Pancreas (tissue), 10 donors: ENCODE results near the gene NOB1. TPM values are rescaled to one million over a fixed set of nuclear protein-coding genes. Genes with fewer than 3 reads are reported as not detected.
A peak's percentile ranks its signal among the peaks of the same experiment; 100 is the strongest.
"Not testable (repeated sequence)": the region's sequence is repeated elsewhere in the genome, so short reads cannot be mapped to it uniquely, and the experiment has no call there.

Source experiments
- ATAC-seq, 4 donors: fragments of 200-7000 bp; cut with Tn5 transposase; one replicate each; pipeline versions ENCODE4 v1.8.0 to v1.9.1; 2020; ENCODE audit warnings: mild to moderate bottlenecking in 4 of 4, moderate library complexity in 4 of 4
- DNase-seq, 6 donors: peaks; one replicate each; pipeline ENCODE4 v3.0.0-alpha.2; 2020
- FAIRE-seq: peaks from 2 replicates; lab custom pipeline; 2012; peaks lifted over from hg19 to GRCh38; lab: Jason Lieb, UNC
- H3K27ac ChIP-seq, 4 donors: fragments of 200-600 bp; sonication (generic); 1 replicate in 3 of 4; 2 replicates in 1 of 4; pipeline versions ENCODE4 v1.5.0 to v1.8.0; 2020
- H3K27me3 ChIP-seq, 4 donors: fragments of 200-600 bp; one replicate each; pipeline ENCODE4 v1.8.0; 2021
- H3K36me3 ChIP-seq, 3 donors: fragments of 200-600 bp; sonication (generic) in 1 of 3; one replicate each; pipeline versions ENCODE4 v1.5.0 to v1.8.0; 2020 to 2021
- H3K4me1 ChIP-seq, 3 donors: fragments of 200-600 bp; one replicate each; pipeline ENCODE4 v1.8.0; 2021
- H3K4me3 ChIP-seq, 4 donors: fragments of 200-600 bp; sonication (generic) in 2 of 4; one replicate each; pipeline versions ENCODE4 v1.5.0 to v1.8.0; 2020 to 2021
- H3K9me3 ChIP-seq, 4 donors: fragments of 200-600 bp; one replicate each; pipeline ENCODE4 v1.8.0; 2021
- WGBS, 2 donors: extraction: QIAGEN DNeasy Blood & Tissue Kit; methylation state at CpG; one replicate each; pipeline ENCODE4 v1.1.7; 2013; 5-methylcytosine and 5-hydroxymethylcytosine counted together
- intact Hi-C, 3 donors: fragments of 100-400 bp; cut with DNase I; formaldehyde crosslinking; loops; one replicate each; pipeline versions ENCODE4 v1.11.1 to v1.14.2; 2022
- polyA plus RNA-seq, 2 donors: library from polyadenylated mRNA; stranded (reverse); fragments of 200-250 nt; gene quantifications; one replicate each; pipeline ENCODE4 v1.2.3, GENCODE V29; 2013
- total RNA-seq, 6 donors: library from RNA; stranded (reverse); fragmentation: NEBNext Ultra II Directional in 4 of 6; extraction: Animal tissue kit (Norgen Biotek cat#: 25700) in 4 of 6; gene quantifications; one replicate each; pipeline versions ENCODE4 v1.2.1 to v1.2.4, GENCODE V29; 2021 to 2023
- TF ChIP-seq, protein P1 (sequence below), 4 donors: fragments of 200-600 bp; sonication (generic) in 3 of 4; IDR thresholded peaks; one replicate each; pipeline versions ENCODE4 v1.5.0 to v1.8.0; 2021; ENCODE audit warnings: antibody characterized with exemption in 4 of 4
- donor health status: healthy with polysubstance abuse.
- donor health status: DM: no; HTN: no; CAD: no; lungs with moderate emphysema.
- donor health status: DM: no; HTN: no; CAD: no.
- donor health status: control.
- donor health status: control.
- donor health status: Bipolar disorder and iron deficiency.
- donor health status: DM: yes; HTN: yes; CAD: no.
- donor health status: DM: no; HTN: no; CAD: no.
- donor health status: DM: no; HTN: no; CAD: no.
- donor health status: DM: yes; HTN: yes; CAD: no.

Gene NOB1
- total and polyA plus RNA-seq, 8 donors = 33.4 to 123 (median 55.1) TPM

DNA sequence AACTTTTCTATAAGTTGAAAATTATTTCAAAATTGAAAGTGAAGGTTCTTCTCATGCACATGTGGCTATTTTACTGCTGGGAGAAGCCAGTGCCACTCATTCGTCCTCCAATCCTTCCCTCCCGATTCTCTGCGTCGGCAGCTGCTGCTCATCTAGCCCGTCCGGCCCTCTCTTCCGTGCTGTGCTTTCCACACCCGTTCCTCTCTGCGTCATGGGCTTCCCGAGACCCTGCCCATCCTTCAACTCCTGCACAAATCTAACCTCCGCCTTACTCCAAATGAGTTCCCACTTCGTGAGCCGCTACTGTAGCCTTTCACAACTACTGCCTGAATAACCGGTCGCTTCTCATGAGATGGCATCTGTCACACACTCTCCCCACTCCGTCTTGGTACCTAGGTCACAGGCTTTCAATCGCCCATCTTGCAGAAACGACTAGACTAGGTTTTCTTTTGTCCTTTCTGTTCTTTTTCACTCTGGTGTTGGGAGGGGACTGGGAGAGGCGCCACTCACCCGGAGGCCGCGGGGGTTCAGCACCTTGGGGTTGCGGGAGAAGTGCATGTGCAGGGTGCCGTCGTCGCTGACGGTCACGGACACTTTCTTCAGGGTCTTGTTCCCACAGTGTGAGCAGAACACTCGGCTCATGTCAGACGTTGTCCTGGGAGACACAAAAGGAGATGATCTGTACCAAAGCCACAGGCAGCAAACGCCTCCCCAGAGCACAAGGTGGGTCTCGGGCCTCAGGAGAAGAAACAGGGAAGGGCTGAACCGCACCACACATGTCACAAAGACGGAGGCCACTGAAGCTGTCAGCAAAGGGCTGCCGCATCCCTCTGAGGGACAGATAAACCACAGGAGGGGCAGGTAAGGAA, 10.1 kb downstream of the NOB1 start:
- ATAC-seq (no peak), FAIRE-seq (no peak), DNase-seq (no peak)
- WGBS, 2 donors = 91 to 92% methylated on average over 35 of the region's 35 CpGs
- TF ChIP-seq, protein P1, sequence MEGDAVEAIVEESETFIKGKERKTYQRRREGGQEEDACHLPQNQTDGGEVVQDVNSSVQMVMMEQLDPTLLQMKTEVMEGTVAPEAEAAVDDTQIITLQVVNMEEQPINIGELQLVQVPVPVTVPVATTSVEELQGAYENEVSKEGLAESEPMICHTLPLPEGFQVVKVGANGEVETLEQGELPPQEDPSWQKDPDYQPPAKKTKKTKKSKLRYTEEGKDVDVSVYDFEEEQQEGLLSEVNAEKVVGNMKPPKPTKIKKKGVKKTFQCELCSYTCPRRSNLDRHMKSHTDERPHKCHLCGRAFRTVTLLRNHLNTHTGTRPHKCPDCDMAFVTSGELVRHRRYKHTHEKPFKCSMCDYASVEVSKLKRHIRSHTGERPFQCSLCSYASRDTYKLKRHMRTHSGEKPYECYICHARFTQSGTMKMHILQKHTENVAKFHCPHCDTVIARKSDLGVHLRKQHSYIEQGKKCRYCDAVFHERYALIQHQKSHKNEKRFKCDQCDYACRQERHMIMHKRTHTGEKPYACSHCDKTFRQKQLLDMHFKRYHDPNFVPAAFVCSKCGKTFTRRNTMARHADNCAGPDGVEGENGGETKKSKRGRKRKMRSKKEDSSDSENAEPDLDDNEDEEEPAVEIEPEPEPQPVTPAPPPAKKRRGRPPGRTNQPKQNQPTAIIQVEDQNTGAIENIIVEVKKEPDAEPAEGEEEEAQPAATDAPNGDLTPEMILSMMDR (IDR thresholded peaks at IDR 0.05) = no peak
- Histone ChIP-seq H3K27ac (no peak overlapping the region), H3K4me3 (no peak overlapping the region), H3K36me3 (peaks cover 6 to 80% (median 41%) of the 10 kb centered on the region in 3 donors), H3K27me3 (no peaks in the 10 kb centered on the region), H3K4me1 (no peaks in the 10 kb centered on the region), H3K9me3 (no peaks in the 10 kb centered on the region)
- intact Hi-C loops = no loop called here

- FAIRE-seq (no peak), ATAC-seq (peak; percentile 47 to 70 (median 60)), DNase-seq (peak; percentile 44 to 88 (median 64))
- 85 to 86% methylated on average over 38 to 41 of the region's 41 CpGs for WGBS, 2 donors
- intact Hi-C loops = no loop called here
- Histone ChIP-seq H3K4me1 (no peaks in the 10 kb centered on the region), H3K4me3 (no peak overlapping the region), H3K27me3 (no peaks in the 10 kb centered on the region), H3K36me3 (peaks cover 6 to 57% (median 20%) of the 10 kb centered on the region in 3 donors), H3K9me3 (no peaks in the 10 kb centered on the region), H3K27ac (no peak overlapping the region)
- TF ChIP-seq, protein P1 (IDR thresholded peaks at IDR 0.05) = no peak
Observed at GRCh38 chr16:69741951-69742904, 12.5 kb downstream of the NOB1 start.

DNA sequence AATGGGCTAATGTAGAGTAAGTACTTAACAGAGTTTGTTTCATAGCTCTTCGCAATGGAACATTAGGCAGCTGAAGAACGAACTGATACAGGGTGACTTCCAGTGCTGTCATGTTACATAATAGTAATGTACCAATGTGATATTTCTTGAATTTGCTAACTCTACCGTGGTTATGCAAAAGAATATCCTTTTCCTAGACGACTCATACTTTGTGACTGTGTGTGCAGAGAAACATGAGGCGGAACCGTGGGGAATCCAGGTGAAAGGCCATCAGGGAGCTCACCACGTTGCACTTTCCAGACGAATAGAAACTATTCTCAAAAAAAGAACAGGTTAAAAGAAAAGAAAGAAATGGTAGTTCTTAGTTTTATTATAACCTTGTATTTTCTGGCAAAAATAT, 13.2 kb downstream of the NOB1 start:
- H3K27ac ChIP-seq = no peak overlapping the region
- H3K4me3 ChIP-seq = no peak overlapping the region
- intact Hi-C loops = no loop called here
- DNase-seq = no peak
- 83 to 85% methylated on average over 8 of the region's 8 CpGs for WGBS, 2 donors
- TF ChIP-seq, protein P1 (IDR thresholded peaks at IDR 0.05) = no peak
- H3K4me1 ChIP-seq = no peaks in the 10 kb centered on the region
- H3K9me3 ChIP-seq = no peaks in the 10 kb centered on the region
- peak in 2 of 4 donors; percentile 8 to 23 for ATAC-seq
- peaks cover 6 to 55% (median 19%) of the 10 kb centered on the region in 3 donors for H3K36me3 ChIP-seq
- FAIRE-seq = no peak
- no peaks in the 10 kb centered on the region for H3K27me3 ChIP-seq

DNA sequence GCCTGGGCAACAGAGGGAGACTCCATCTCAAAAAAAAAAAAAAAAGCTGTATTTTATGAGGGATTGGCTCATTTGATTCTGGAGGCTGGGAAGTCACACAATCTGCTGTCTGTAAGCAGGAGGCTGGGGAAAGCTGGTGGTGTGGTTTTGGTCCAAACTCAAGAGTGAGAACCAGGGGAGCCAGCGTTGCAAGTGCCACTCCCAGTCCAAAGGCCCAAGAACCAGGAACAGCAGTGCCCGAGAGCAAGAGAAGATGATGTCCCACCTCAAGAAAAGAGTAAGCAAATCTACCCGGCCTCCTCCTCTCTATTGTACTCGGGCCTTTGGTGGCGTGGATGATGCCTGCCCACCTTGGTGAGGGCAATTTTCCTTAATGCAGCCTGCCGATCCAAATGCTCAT, 22.6 kb downstream of the NOB1 start:
- ATAC-seq (no peak), FAIRE-seq (no peak), DNase-seq (no peak)
- Histone ChIP-seq H3K27ac (no peak overlapping the region), H3K36me3 (no peaks in the 10 kb centered on the region), H3K4me1 (no peaks in the 10 kb centered on the region), H3K4me3 (no peak overlapping the region), H3K27me3 (no peaks in the 10 kb centered on the region), H3K9me3 (no peaks in the 10 kb centered on the region)
- intact Hi-C loops = no loop called here
- WGBS, 2 donors = 90 to 93% methylated on average over 6 of the region's 6 CpGs
- TF ChIP-seq, protein P1 (IDR thresholded peaks at IDR 0.05) = no peak

GRCh38 chr16:69731280-69731679, 23.4 kb downstream of the NOB1 start:
- H3K4me1 ChIP-seq, H3K4me3 ChIP-seq, DNase-seq, H3K36me3 ChIP-seq, H3K9me3 ChIP-seq, H3K27me3 ChIP-seq, ATAC-seq, FAIRE-seq, H3K27ac ChIP-seq, intact Hi-C loops: not testable (repeated sequence)
- WGBS, 2 donors = 74 to 75% methylated on average over 5 of the region's 5 CpGs

DNA sequence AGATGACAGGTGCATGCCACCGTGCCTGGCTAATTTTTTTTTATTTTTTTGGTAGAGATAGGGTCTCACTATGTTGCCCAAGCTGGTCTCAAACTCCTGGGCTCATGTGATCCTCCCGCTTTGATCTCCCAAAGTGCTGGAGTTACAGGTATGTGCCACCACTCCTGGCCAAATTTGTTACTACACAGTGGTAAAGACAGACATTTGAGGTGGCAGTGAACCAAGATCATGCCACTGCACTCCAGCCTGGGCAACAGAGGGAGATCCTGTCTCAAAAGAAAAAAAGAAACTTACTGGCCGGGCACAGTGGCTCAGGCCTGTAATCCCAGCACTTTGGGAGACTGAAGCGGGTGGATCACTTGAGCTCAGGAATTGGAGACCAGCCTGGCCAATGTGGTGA, 25.7 kb downstream of the NOB1 start:
- 83 to 88% methylated on average over 4 of the region's 4 CpGs for WGBS, 2 donors
- H3K27ac ChIP-seq, H3K36me3 ChIP-seq, H3K27me3 ChIP-seq, H3K9me3 ChIP-seq, ATAC-seq, intact Hi-C loops, H3K4me3 ChIP-seq, FAIRE-seq, H3K4me1 ChIP-seq: not testable (repeated sequence)
- peak in 1 of 6 donors; percentile 5 for DNase-seq
